CD4-positive, alpha-beta T cell treated with Interleukin-4 for 4 hours (primary cell): ENCODE results near the gene ZNF48.

Source experiments
- DNase-seq: peaks from one replicate; pipeline ENCODE4 v3.0.0-alpha.2; 2020

Gene ZNF48

GRCh38 chr16:30358990-30359870 is 36.0 kb upstream of the ZNF48 start:
- no peak for DNase-seq

- no peak for DNase-seq
Observed at GRCh38 chr16:30359871-30360170, 35.4 kb upstream of the ZNF48 start.

GRCh38 chr16:30361180-30361579 is 34.0 kb upstream of the ZNF48 start:
- no peak for DNase-seq

GRCh38 chr16:30365200-30365599 is 30.0 kb upstream of the ZNF48 start:
- no peak for DNase-seq

GRCh38 chr16:30366511-30366910 is 28.7 kb upstream of the ZNF48 start:
- DNase-seq: no peak

GRCh38 chr16:30367349-30368009 is 27.7 kb upstream of the ZNF48 start:
- no peak for DNase-seq

- DNase-seq: no peak
Observed at GRCh38 chr16:30368122-30368791, 27.0 kb upstream of the ZNF48 start.

- DNase-seq: no peak
Observed at GRCh38 chr16:30368792-30369090, 26.5 kb upstream of the ZNF48 start.

GRCh38 chr16:30369091-30369937 is 25.9 kb upstream of the ZNF48 start:
- DNase-seq: no peak

- DNase-seq: no peak
Observed at GRCh38 chr16:30369938-30370455, 25.2 kb upstream of the ZNF48 start.

GRCh38 chr16:30370456-30371247 is 24.6 kb upstream of the ZNF48 start, which contains the start of gene TBC1D10B:
Gene TBC1D10B, minus strand, starts transcription at chr16:30370494. Its CDS starts 311 bp downstream, at chr16:30370183.
- DNase-seq: peak; percentile 100

GRCh38 chr16:30371248-30371816 is 23.9 kb upstream of the ZNF48 start:
- no peak for DNase-seq

- DNase-seq: no peak
Observed at GRCh38 chr16:30372038-30372712, 23.0 kb upstream of the ZNF48 start.

GRCh38 chr16:30372725-30373124 is 22.5 kb upstream of the ZNF48 start:
- DNase-seq: no peak

- no peak for DNase-seq
Observed at GRCh38 chr16:30374538-30374937, 20.7 kb upstream of the ZNF48 start, which contains the start of gene MYL11. Gene MYL11, plus strand, starts transcription at chr16:30374802. Its CDS starts 56 bp downstream, at chr16:30374858.

GRCh38 chr16:30375864-30376263 is 19.4 kb upstream of the ZNF48 start:
- no peak for DNase-seq

GRCh38 chr16:30376461-30376902 is 18.7 kb upstream of the ZNF48 start:
- no peak for DNase-seq

- DNase-seq: no peak
Observed at GRCh38 chr16:30377050-30377811, 18.0 kb upstream of the ZNF48 start.

- DNase-seq: peak; percentile 91
Observed at GRCh38 chr16:30377812-30378235, 17.4 kb upstream of the ZNF48 start.
